Astrocyte (in vitro differentiated cells and primary cell): Measurements from ENCODE around the gene SHISA2.

Experiments
- EZH2 ChIP-seq: IDR thresholded peaks from 2 replicates; pipeline ENCODE4 v1.6.1; 2012; ENCODE audit warnings: mild to moderate bottlenecking, low read length, inconsistent platforms; ENCODE audit not compliant: insufficient read depth
- TF ChIP-seq, protein P1 (sequence below): IDR thresholded peaks from 2 replicates; pipeline ENCODE4 v1.5.1; 2011; ENCODE audit warnings: low read depth, mild to moderate bottlenecking, inconsistent platforms, low read length, moderate library complexity; ENCODE audit not compliant: insufficient read depth

DNA sequence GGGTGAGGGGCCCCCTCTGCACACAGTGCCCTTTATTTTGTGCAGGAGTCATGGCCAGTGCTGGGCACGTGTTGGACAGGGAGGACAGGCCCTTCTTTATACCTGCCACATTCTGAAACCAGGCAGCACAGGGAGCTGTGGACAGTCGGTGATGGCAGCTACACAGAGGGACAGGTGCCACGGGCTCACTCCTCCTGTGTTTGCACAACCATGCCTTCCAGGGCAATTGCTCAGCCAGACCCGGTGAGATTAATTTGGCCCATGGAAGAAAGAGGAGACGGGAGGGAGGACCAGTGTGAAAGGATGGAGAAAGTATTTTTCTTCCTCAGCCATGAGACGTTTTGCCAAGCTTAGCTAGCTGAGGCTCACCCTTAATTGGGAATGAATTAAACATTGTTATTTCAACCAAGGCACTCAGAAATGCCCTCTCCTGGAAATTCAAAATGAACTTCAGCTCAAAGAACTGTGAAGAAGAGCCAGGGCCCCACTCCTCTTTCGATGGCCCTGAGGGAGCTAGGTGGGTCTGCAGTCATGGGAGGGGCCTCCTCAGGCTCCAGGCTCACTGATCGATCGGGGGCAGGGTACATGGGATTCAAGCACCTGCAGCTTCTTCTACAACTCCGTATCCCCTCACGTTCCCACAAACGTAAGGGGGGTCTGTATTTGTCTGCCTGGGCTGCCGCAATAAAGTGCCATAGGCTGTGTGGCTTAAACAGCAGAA lies 41.2 kb downstream of the SHISA2 start:
- TF ChIP-seq, protein P1, sequence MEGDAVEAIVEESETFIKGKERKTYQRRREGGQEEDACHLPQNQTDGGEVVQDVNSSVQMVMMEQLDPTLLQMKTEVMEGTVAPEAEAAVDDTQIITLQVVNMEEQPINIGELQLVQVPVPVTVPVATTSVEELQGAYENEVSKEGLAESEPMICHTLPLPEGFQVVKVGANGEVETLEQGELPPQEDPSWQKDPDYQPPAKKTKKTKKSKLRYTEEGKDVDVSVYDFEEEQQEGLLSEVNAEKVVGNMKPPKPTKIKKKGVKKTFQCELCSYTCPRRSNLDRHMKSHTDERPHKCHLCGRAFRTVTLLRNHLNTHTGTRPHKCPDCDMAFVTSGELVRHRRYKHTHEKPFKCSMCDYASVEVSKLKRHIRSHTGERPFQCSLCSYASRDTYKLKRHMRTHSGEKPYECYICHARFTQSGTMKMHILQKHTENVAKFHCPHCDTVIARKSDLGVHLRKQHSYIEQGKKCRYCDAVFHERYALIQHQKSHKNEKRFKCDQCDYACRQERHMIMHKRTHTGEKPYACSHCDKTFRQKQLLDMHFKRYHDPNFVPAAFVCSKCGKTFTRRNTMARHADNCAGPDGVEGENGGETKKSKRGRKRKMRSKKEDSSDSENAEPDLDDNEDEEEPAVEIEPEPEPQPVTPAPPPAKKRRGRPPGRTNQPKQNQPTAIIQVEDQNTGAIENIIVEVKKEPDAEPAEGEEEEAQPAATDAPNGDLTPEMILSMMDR, result no peak
- TF ChIP-seq EZH2, result no peak
